Neural cell (in vitro differentiated cells): ENCODE data around the gene MAD2L1BP.

Experiments used
- EP300 ChIP-seq: fragments of 450-650 bp; conservative IDR thresholded peaks from 2 replicates; pipeline ENCODE4 v1.6.1; 2014; ENCODE audit warnings: antibody characterized with exemption, mild to moderate bottlenecking, moderate library complexity; ENCODE audit not compliant: poor library complexity, severe bottlenecking
- EZH2 ChIP-seq: fragments of 200-600, 300-800 bp; shearing (Covaris generic), sonication (generic); IDR thresholded peaks from 2 replicates; pipeline ENCODE4 v1.6.1; 2014; ENCODE audit warnings: antibody characterized with exemption, low read length, borderline replicate concordance, mild to moderate bottlenecking; ENCODE audit not compliant: insufficient read depth, poor library complexity, severe bottlenecking
- TF ChIP-seq, protein P1 (sequence below): fragments of 450-650 bp; IDR thresholded peaks from 2 replicates; pipeline ENCODE4 v1.5.1; 2014; ENCODE audit warnings: antibody characterized with exemption, mild to moderate bottlenecking, moderate library complexity; ENCODE audit not compliant: poor library complexity, severe bottlenecking
- TF ChIP-seq, protein P2 (sequence below): IDR thresholded peaks from 2 replicates; pipeline ENCODE4 v1.6.1; 2012; ENCODE audit warnings: borderline replicate concordance

DNA sequence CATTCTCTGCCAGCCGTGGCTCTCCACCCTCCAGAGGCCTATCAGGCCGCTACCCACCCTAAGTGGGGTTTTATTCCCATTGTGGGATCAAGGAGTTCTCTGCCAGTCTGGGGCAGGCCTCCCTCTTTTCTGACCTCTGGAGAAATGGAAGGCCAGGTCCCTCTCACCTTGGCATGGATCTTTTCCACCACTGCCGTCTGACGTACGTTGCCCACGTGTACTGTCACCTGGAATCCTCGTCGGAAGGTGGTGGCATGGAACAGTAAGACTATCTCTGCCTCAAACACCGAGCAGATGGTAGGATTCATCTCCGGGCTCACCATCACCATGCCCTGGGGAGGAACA is 13.8 kb upstream of the MAD2L1BP start:
- TF ChIP-seq EZH2 (no peak), EP300 (no peak)
- TF ChIP-seq, protein P1, sequence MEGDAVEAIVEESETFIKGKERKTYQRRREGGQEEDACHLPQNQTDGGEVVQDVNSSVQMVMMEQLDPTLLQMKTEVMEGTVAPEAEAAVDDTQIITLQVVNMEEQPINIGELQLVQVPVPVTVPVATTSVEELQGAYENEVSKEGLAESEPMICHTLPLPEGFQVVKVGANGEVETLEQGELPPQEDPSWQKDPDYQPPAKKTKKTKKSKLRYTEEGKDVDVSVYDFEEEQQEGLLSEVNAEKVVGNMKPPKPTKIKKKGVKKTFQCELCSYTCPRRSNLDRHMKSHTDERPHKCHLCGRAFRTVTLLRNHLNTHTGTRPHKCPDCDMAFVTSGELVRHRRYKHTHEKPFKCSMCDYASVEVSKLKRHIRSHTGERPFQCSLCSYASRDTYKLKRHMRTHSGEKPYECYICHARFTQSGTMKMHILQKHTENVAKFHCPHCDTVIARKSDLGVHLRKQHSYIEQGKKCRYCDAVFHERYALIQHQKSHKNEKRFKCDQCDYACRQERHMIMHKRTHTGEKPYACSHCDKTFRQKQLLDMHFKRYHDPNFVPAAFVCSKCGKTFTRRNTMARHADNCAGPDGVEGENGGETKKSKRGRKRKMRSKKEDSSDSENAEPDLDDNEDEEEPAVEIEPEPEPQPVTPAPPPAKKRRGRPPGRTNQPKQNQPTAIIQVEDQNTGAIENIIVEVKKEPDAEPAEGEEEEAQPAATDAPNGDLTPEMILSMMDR: no peak
- TF ChIP-seq, protein P2, sequence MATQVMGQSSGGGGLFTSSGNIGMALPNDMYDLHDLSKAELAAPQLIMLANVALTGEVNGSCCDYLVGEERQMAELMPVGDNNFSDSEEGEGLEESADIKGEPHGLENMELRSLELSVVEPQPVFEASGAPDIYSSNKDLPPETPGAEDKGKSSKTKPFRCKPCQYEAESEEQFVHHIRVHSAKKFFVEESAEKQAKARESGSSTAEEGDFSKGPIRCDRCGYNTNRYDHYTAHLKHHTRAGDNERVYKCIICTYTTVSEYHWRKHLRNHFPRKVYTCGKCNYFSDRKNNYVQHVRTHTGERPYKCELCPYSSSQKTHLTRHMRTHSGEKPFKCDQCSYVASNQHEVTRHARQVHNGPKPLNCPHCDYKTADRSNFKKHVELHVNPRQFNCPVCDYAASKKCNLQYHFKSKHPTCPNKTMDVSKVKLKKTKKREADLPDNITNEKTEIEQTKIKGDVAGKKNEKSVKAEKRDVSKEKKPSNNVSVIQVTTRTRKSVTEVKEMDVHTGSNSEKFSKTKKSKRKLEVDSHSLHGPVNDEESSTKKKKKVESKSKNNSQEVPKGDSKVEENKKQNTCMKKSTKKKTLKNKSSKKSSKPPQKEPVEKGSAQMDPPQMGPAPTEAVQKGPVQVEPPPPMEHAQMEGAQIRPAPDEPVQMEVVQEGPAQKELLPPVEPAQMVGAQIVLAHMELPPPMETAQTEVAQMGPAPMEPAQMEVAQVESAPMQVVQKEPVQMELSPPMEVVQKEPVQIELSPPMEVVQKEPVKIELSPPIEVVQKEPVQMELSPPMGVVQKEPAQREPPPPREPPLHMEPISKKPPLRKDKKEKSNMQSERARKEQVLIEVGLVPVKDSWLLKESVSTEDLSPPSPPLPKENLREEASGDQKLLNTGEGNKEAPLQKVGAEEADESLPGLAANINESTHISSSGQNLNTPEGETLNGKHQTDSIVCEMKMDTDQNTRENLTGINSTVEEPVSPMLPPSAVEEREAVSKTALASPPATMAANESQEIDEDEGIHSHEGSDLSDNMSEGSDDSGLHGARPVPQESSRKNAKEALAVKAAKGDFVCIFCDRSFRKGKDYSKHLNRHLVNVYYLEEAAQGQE: no peak
